ENCODE results near the gene VPS52.
A peak's percentile ranks its signal among the peaks of the same experiment; 100 is the strongest.

VPS52 gene

DNA sequence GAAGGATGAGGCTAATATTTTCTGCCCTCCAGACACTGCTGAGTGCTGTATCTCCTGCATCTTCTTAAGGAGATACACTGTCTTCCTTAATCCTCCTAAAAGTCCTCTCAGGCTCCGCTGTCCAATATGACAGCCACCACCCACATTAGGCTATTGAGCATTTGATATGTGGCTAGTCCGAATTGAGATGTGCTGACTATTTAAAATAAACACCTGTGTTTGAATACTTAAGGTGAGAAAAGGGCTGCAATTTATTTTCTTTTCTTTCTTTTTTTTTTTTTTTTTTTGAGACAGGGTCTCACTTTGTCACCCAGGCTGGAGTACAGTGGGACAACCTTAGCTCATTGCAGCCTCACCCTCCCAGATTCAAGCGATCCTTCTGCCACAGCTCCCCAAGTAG, 30.2 kb upstream of the VPS52 start:
- H3K36me3 ChIP-seq (ENCODE audit: control insufficient read depth in 2 of 2, insufficient read depth in 2 of 2, low read length in 2 of 2): peaks cover 32 to 37% of the 10 kb centered on the region in 2 donors
- no peaks in the 10 kb centered on the region for H3K27me3 ChIP-seq (ENCODE audit: control insufficient read depth in 2 of 2, insufficient read depth in 2 of 2, low read length in 2 of 2)
- no peak overlapping the region for H3K4me3 ChIP-seq (ENCODE audit: low read length in 2 of 2)
- no peak overlapping the region for H3K27ac ChIP-seq (ENCODE audit: low read depth in 2 of 2, low read length in 2 of 2)
- H3K9ac ChIP-seq (ENCODE audit: low read depth in 1 of 2, low read length in 2 of 2): no peak overlapping the region
- peaks cover 16 to 19% of the 10 kb centered on the region in 2 donors for H3K4me1 ChIP-seq (ENCODE audit: control insufficient read depth in 2 of 2, insufficient read depth in 2 of 2, low read length in 2 of 2)
- H3K9me3 ChIP-seq (ENCODE audit: control insufficient read depth in 2 of 2, low read length in 2 of 2): no peaks in the 10 kb centered on the region

DNA sequence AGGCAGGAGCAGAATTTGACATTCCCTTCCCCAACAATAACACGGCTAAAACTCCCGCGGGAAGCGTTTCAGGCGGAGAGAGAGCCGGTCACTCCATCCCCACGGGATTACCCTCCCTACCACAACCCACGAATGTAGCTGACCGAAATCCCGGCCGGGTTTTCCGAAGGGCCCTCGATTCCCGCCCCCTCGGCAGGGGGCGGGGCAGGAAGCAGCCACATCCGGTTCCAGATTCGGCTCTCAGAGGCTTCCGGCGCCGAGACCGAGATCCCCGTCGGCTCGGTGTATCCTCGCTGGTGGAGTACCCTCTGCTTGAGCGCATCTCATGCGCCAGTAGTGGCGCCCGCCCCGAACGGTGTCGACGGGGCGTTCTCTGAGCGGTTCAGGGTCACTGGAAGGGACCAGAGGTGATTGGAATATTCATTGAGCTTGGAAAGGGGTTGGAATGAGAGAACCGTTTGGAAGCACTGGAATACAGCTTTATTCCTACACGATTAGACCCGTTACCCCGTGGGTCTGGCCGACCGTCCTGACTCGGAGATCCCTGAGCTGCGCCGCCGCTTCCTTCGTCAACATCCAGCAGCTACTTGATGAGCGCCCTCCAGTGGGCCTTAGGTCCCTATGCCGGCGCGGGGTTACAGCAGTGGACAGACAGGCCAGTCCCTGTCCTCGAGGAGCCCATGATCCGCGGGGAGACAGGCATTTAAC, 27.7 kb upstream of the VPS52 start:
- Histone ChIP-seq H3K36me3 (ENCODE audit: control insufficient read depth in 2 of 2, insufficient read depth in 2 of 2, low read length in 2 of 2) (peaks cover 12 to 20% of the 10 kb centered on the region in 2 donors), H3K9ac (ENCODE audit: low read depth in 1 of 2, low read length in 2 of 2) (peak overlapping the region; percentile 87 to 89), H3K27ac (ENCODE audit: low read depth in 2 of 2, low read length in 2 of 2) (peak overlapping the region; percentile 94 to 98), H3K4me3 (ENCODE audit: low read length in 2 of 2) (peak overlapping the region; percentile 84 to 94), H3K9me3 (ENCODE audit: control insufficient read depth in 2 of 2, low read length in 2 of 2) (no peaks in the 10 kb centered on the region), H3K27me3 (ENCODE audit: control insufficient read depth in 2 of 2, insufficient read depth in 2 of 2, low read length in 2 of 2) (no peaks in the 10 kb centered on the region), H3K4me1 (ENCODE audit: control insufficient read depth in 2 of 2, insufficient read depth in 2 of 2, low read length in 2 of 2) (peaks cover 16 to 17% of the 10 kb centered on the region in 2 donors)

DNA sequence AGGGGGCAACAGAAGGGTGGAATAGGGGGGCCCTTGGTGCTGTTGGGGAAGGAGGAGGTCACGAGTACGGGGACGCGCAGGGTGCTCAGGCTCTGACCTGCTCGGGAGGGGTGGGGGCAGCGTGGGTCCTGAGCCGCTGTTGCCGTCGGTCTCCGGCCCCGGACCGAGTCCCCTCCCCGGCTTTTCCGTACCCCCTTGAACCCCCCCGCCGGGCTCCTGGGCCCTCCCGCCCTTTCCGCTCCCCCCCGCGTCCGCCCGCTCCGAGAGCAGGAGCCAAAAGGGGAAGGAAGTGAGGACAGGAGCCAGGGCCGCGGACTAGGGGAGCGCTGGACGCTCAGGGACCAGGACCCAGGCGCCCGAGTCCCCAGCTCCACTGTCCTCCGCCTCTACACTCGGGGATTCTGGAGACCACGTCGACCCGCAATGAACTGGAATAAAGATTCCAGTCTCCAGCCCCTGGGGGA, 27.1 kb upstream of the VPS52 start, which contains the start of gene RGL2:
TSS of gene RGL2 (minus strand) at position 170 of the 464 bp plus-strand sequence. CDS start 332 bp downstream, outside the sequence.
- peaks cover 6 to 18% of the 10 kb centered on the region in 2 donors for H3K36me3 ChIP-seq (ENCODE audit: control insufficient read depth in 2 of 2, insufficient read depth in 2 of 2, low read length in 2 of 2)
- H3K27ac ChIP-seq (ENCODE audit: low read depth in 2 of 2, low read length in 2 of 2): peak within 1 kb of the TSS; percentile 94 to 98
- H3K4me3 ChIP-seq (ENCODE audit: low read length in 2 of 2): peak within 1 kb of the TSS; percentile 84 to 94
- H3K27me3 ChIP-seq (ENCODE audit: control insufficient read depth in 2 of 2, insufficient read depth in 2 of 2, low read length in 2 of 2): no peaks in the 10 kb centered on the region
- no peaks in the 10 kb centered on the region for H3K9me3 ChIP-seq (ENCODE audit: control insufficient read depth in 2 of 2, low read length in 2 of 2)
- peak within 1 kb of the TSS; percentile 87 to 89 for H3K9ac ChIP-seq (ENCODE audit: low read depth in 1 of 2, low read length in 2 of 2)
- H3K4me1 ChIP-seq (ENCODE audit: control insufficient read depth in 2 of 2, insufficient read depth in 2 of 2, low read length in 2 of 2): peaks cover 16 to 17% of the 10 kb centered on the region in 2 donors

DNA sequence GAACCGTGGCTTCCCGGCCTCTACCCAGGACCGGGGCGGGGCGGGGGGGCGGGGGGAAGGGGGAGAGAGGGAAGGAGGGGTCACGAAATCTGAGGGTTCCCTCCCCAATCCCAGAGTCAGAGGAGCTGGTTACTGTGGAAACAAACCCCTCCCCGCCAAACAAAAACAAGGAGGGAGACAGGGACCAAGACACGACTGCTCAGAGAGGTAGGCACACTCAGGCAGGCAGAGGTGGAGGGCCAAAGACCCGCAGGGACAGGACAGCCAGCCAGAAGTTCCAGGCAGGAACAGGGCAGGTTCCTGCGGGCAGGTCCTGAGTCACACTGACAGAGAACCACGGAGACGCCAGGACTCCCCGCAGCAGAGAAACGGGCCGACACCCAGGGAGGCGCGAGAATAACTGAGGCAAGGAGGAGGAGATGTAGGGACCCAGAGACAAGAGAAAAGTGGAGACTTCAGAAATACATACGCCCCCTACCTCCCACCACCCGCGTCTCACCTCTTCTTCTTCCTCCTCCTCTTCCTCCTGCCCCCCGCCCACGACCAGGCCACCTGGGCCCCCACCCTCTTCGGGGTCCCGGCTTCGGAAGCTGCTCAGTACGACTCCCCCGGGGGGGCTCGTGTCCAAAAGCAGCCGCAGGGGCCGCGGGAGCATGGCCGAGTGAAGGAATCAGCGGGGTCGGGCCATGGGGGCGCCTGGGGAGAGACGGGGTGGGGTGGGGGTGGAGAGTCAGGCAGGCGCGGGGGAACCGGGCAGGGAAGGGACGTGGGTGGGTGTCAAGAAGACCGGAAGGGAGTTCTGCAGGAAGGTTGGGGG, 26.5 kb upstream of the VPS52 start:
- Histone ChIP-seq H3K9me3 (ENCODE audit: control insufficient read depth in 2 of 2, low read length in 2 of 2) (no peaks in the 10 kb centered on the region), H3K4me1 (ENCODE audit: control insufficient read depth in 2 of 2, insufficient read depth in 2 of 2, low read length in 2 of 2) (peaks cover 16 to 17% of the 10 kb centered on the region in 2 donors), H3K36me3 (ENCODE audit: control insufficient read depth in 2 of 2, insufficient read depth in 2 of 2, low read length in 2 of 2) (peaks cover 3 to 18% of the 10 kb centered on the region in 2 donors), H3K27ac (ENCODE audit: low read depth in 2 of 2, low read length in 2 of 2) (peak overlapping the region; percentile 94 to 98), H3K4me3 (ENCODE audit: low read length in 2 of 2) (peak overlapping the region; percentile 84 to 94), H3K27me3 (ENCODE audit: control insufficient read depth in 2 of 2, insufficient read depth in 2 of 2, low read length in 2 of 2) (no peaks in the 10 kb centered on the region), H3K9ac (ENCODE audit: low read depth in 1 of 2, low read length in 2 of 2) (peak overlapping the region; percentile 77 to 87)

DNA sequence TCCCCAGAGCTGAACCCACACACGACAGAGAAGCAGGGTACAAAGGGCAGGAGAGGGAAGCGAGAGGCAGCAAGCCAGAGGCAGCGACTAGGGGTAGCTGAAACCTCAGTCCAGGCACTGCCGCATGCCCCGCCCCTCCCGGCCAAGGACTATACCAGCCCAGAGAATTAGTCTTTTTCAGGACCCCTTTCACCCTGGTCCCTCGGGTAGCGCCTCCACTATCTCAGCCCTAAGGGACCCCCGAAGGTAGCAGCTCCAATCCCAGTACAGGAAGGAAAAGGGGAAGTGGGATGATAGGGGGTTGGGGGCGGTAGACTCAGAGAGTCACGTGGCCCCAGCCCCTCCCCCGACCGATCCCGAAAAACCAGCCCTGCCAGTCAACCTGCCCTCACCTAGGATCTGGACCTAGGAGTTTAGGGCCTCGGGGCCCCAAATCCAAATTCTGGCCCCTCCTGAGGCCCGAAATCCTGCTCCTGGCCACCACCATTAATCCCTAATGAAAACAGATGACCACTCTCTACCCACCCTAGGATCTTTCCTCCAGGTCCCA, 25.8 kb upstream of the VPS52 start:
- H3K9ac ChIP-seq (ENCODE audit: low read depth in 1 of 2, low read length in 2 of 2): peak overlapping the region; percentile 52 to 58
- no peaks in the 10 kb centered on the region for H3K27me3 ChIP-seq (ENCODE audit: control insufficient read depth in 2 of 2, insufficient read depth in 2 of 2, low read length in 2 of 2)
- no peaks in the 10 kb centered on the region for H3K9me3 ChIP-seq (ENCODE audit: control insufficient read depth in 2 of 2, low read length in 2 of 2)
- peaks cover 4 to 18% of the 10 kb centered on the region in 2 donors for H3K36me3 ChIP-seq (ENCODE audit: control insufficient read depth in 2 of 2, insufficient read depth in 2 of 2, low read length in 2 of 2)
- peaks cover 16 to 17% of the 10 kb centered on the region in 2 donors for H3K4me1 ChIP-seq (ENCODE audit: control insufficient read depth in 2 of 2, insufficient read depth in 2 of 2, low read length in 2 of 2)
- H3K4me3 ChIP-seq (ENCODE audit: low read length in 2 of 2): peak overlapping the region; percentile 60 to 94
- H3K27ac ChIP-seq (ENCODE audit: low read depth in 2 of 2, low read length in 2 of 2): peak overlapping the region; percentile 56 to 65

DNA sequence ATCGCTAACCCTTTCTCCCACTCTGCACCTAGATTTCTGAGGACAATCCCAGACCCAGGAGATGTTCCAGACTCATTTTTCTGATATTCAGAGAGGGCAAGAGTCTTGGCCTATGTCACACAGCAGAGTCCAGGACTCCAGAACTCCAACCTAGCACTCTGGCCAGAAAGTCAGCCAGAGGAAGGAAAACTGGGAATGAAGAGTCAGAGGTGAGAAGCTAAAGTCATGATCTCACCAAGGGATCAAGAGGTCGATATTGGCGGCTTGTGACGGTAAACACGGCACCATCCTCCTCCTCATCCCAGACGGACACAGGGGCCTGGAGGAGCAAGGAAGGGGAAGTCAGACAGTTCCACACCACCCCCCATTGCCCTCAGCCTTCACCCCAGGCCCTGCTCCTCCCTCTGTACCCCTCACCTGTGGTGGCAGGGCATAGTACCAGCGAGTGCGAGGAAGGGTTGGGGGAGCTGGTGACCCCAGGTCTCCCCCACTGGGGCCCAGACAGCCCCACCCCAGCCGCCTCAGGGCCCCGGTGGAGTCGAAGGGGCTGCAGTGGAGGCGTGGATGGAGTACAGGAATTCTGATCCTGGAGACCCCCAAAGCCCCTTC, 25.2 kb upstream of the VPS52 start:
- Histone ChIP-seq H3K36me3 (ENCODE audit: control insufficient read depth in 2 of 2, insufficient read depth in 2 of 2, low read length in 2 of 2) (peaks cover 10 to 19% of the 10 kb centered on the region in 2 donors), H3K9ac (ENCODE audit: low read depth in 1 of 2, low read length in 2 of 2) (peak overlapping the region in 1 of 2 donors; percentile 52), H3K27me3 (ENCODE audit: control insufficient read depth in 2 of 2, insufficient read depth in 2 of 2, low read length in 2 of 2) (no peaks in the 10 kb centered on the region)

DNA sequence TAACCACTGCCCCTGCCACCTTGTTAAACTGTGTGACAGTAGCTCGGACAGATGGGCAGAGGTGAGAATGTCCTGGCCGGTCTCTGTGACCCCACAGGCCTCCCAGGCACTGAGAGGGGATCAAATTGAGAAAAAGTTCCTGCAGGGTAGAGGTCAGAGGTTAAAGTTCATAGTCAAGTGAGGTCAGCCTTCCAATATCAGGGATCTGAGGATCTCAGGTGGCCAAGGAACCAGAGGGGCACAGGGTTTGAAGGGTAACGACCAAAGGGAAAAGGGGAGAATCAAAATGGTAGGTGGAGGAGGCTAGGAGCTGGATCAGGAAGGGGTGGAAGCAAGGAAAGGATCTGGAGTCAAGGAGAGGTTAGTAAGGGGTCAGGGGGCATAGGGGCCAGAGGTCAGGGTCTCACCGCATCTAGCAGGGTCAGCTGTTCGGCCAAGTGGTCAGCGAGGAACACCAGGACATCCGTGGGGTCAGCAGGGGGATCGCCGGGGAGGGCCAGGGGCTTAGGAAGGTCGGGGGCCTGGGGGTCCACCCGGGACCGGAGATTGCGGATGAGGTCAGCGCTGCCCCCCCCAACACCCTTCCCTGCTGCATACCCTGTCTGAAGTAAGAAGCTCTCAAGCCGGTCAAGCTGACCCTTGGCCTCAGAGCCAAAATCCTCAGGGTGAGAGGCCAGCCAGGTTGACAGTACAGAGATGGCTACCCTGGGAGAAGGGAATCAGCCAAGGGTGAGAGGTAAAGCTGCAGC, 24.1 kb upstream of the VPS52 start:
- H3K9me3 ChIP-seq (ENCODE audit: control insufficient read depth in 2 of 2, low read length in 2 of 2): no peaks in the 10 kb centered on the region
- H3K27ac ChIP-seq (ENCODE audit: low read depth in 2 of 2, low read length in 2 of 2): no peak overlapping the region
- H3K27me3 ChIP-seq (ENCODE audit: control insufficient read depth in 2 of 2, insufficient read depth in 2 of 2, low read length in 2 of 2): no peaks in the 10 kb centered on the region
- no peak overlapping the region for H3K9ac ChIP-seq (ENCODE audit: low read depth in 1 of 2, low read length in 2 of 2)
- H3K4me3 ChIP-seq (ENCODE audit: low read length in 2 of 2): no peak overlapping the region
- peaks cover 16 to 17% of the 10 kb centered on the region in 2 donors for H3K4me1 ChIP-seq (ENCODE audit: control insufficient read depth in 2 of 2, insufficient read depth in 2 of 2, low read length in 2 of 2)
- H3K36me3 ChIP-seq (ENCODE audit: control insufficient read depth in 2 of 2, insufficient read depth in 2 of 2, low read length in 2 of 2): peaks cover 14 to 22% of the 10 kb centered on the region in 2 donors

More for the DNA sequence above, 25.2 kb upstream of the VPS52 start:
- H3K4me3 ChIP-seq (ENCODE audit: low read length in 2 of 2): peak overlapping the region; percentile 60 to 94
- H3K27ac ChIP-seq (ENCODE audit: low read depth in 2 of 2, low read length in 2 of 2): peak overlapping the region in 1 of 2 donors; percentile 65
- H3K9me3 ChIP-seq (ENCODE audit: control insufficient read depth in 2 of 2, low read length in 2 of 2): no peaks in the 10 kb centered on the region
- H3K4me1 ChIP-seq (ENCODE audit: control insufficient read depth in 2 of 2, insufficient read depth in 2 of 2, low read length in 2 of 2): peaks cover 16 to 17% of the 10 kb centered on the region in 2 donors

DNA sequence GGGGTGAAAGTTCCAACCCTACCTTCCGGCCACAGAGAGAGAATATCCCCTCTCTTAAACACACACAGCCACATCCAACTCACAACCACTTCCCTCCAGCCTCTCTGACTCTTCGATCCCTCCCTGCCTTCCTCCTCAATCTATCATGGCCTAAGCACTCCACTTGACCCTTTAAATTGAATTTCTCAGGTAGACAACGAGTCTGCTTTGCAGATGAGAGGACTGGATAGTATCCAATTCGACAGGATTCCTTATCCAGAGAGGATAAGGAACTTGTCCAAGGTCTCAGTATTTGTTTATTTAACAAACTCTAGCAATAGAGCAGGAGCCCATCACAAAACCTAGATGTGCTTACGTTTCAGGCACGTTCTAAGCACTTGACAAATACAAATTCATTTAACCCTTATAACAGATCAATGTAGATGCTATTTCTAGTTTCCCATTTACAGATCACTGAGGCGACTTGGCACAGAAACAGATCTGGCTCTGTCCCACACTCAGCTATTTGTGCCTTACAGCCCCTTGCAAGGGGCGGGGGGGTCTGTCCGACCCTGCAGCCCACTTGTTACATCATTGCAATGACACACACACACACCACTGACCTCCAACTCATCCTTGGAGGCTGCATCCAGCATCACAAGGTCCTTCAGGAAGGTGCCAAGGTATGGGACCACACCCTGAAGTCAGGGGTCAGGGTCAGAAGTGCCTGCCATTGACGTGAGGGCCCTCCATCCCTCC, 22.6 kb upstream of the VPS52 start:
- Histone ChIP-seq H3K4me3 (ENCODE audit: low read length in 2 of 2) (no peak overlapping the region), H3K27ac (ENCODE audit: low read depth in 2 of 2, low read length in 2 of 2) (no peak overlapping the region), H3K9ac (ENCODE audit: low read depth in 1 of 2, low read length in 2 of 2) (no peak overlapping the region), H3K4me1 (ENCODE audit: control insufficient read depth in 2 of 2, insufficient read depth in 2 of 2, low read length in 2 of 2) (peaks cover 20 to 21% of the 10 kb centered on the region in 2 donors), H3K9me3 (ENCODE audit: control insufficient read depth in 2 of 2, low read length in 2 of 2) (no peaks in the 10 kb centered on the region), H3K27me3 (ENCODE audit: control insufficient read depth in 2 of 2, insufficient read depth in 2 of 2, low read length in 2 of 2) (no peaks in the 10 kb centered on the region), H3K36me3 (ENCODE audit: control insufficient read depth in 2 of 2, insufficient read depth in 2 of 2, low read length in 2 of 2) (peaks cover 14 to 22% of the 10 kb centered on the region in 2 donors)

All from mucosa of rectum (tissue), 2 donors.